HepG2 (cell line): ENCODE data around the gene SPHK1. TPM values are rescaled to one million over a fixed set of nuclear protein-coding genes. Genes with fewer than 3 reads are reported as not detected.
A peak's percentile ranks its signal among the peaks of the same experiment; 100 is the strongest.

Experiments
- AGO2 ChIP-seq: fragments of 200-400 bp; formaldehyde crosslinking; optimal IDR thresholded peaks from 2 replicates; pipeline ENCODE3; 2017; ENCODE audit warnings: mild to moderate bottlenecking, low read depth, low read length, moderate library complexity
- CREB1 ChIP-seq, 2 experiments: fragments of 450-650 bp in 1 of 2; IDR thresholded peaks; 2 replicates each; pipeline ENCODE4 v1.6.1; 2016 to 2017; ENCODE audit warnings: control low read depth in 1 of 2, mild to moderate bottlenecking in 1 of 2, missing compliant biosample characterization in 1 of 2, missing genetic modification characterization in 1 of 2
- CTCF ChIP-seq: sonication (generic); formaldehyde crosslinking; IDR thresholded peaks from 2 replicates; pipeline ENCODE4 v1.5.0; 2020; ENCODE audit warnings: mild to moderate bottlenecking, missing genetic modification reagents, moderate library complexity
- ELF4 ChIP-seq: sonication (generic); formaldehyde crosslinking; IDR thresholded peaks from 2 replicates; pipeline ENCODE4 v1.5.0; 2020; ENCODE audit warnings: missing genetic modification reagents, mild to moderate bottlenecking, moderate library complexity, borderline replicate concordance
- FOXC1 ChIP-seq: sonication (generic); formaldehyde crosslinking; IDR thresholded peaks from 2 replicates; pipeline ENCODE4 v1.8.0; 2022; ENCODE audit warnings: mild to moderate bottlenecking, missing genetic modification reagents, borderline replicate concordance
- NKX3-1 ChIP-seq: sonication (generic); formaldehyde crosslinking; IDR thresholded peaks from 2 replicates; pipeline ENCODE4 v1.5.0; 2020; ENCODE audit warnings: missing genetic modification reagents
- NR2F2 ChIP-seq: IDR thresholded peaks from 2 replicates; pipeline ENCODE4 v1.6.1; 2012; ENCODE audit warnings: low read depth, inconsistent platforms, borderline replicate concordance
- RARA ChIP-seq: IDR thresholded peaks from 2 replicates; pipeline ENCODE4 v1.6.1; 2016; ENCODE audit warnings: missing genetic modification reagents, missing compliant biosample characterization
- TBP ChIP-seq: sonication (generic); formaldehyde crosslinking; IDR thresholded peaks from 2 replicates; pipeline ENCODE4 v1.5.0; 2020; ENCODE audit warnings: missing genetic modification reagents
- TCF7 ChIP-seq: sonication (generic); IDR thresholded peaks from 2 replicates; pipeline ENCODE4 v1.6.1; 2016; ENCODE audit warnings: antibody characterized with exemption, low read depth
- ZFP91 ChIP-seq: sonication (generic); formaldehyde crosslinking; IDR thresholded peaks from 2 replicates; pipeline ENCODE4 v1.9.0; 2022; ENCODE audit warnings: missing genetic modification reagents, mild to moderate bottlenecking, borderline replicate concordance
- ZNF260 ChIP-seq: sonication (generic); formaldehyde crosslinking; IDR thresholded peaks from 2 replicates; pipeline ENCODE4 v1.4.0; 2020; ENCODE audit warnings: missing genetic modification reagents, low read depth, mild to moderate bottlenecking, borderline replicate concordance
- ZNF275 ChIP-seq: sonication (generic); formaldehyde crosslinking; IDR thresholded peaks from 2 replicates; pipeline ENCODE4 v1.8.0; 2022; ENCODE audit warnings: missing genetic modification reagents, mild to moderate bottlenecking, inconsistent platforms, borderline replicate concordance
- ZNF546 ChIP-seq: sonication (generic); formaldehyde crosslinking; conservative IDR thresholded peaks from 2 replicates; pipeline ENCODE4 v1.8.1; 2023; ENCODE audit warnings: mild to moderate bottlenecking, missing genetic modification reagents
- ZNF775 ChIP-seq: sonication (generic); formaldehyde crosslinking; IDR thresholded peaks from 2 replicates; pipeline ENCODE4 v1.4.0; 2020; ENCODE audit warnings: missing genetic modification reagents, mild to moderate bottlenecking, moderate library complexity, borderline replicate concordance
- polyA plus RNA-seq, 8 experiments: library from polyadenylated mRNA; depleted of rRNA in 3 of 8; stranded (reverse) in 7 of 8; unstranded in 1 of 8; fragments of >200 nt; fragmentation: Illumina TruSeq in 4 of 8; extraction: Trizol in 4 of 8; gene quantifications; 2 replicates each; pipeline versions ENCODE4 v1.2.1 to v1.2.3, GENCODE V29; 2011 to 2016; ENCODE audit warnings: low read depth in 4 of 8, missing spikeins in 1 of 8, mixed read lengths in 1 of 8; ENCODE audit not compliant: insufficient read depth in 1 of 8
- total RNA-seq, 5 experiments: library from RNA; depleted of rRNA; stranded (reverse); fragments of >200 nt; fragmentation: Illumina TruSeq; extraction: Trizol; gene quantifications; 2 replicates each; pipeline ENCODE4 v1.2.3, GENCODE V29; 2016; ENCODE audit warnings: low read depth in 1 of 5
- TF ChIP-seq, protein P1 (sequence below): sonication (generic); formaldehyde crosslinking; IDR thresholded peaks from 2 replicates; pipeline ENCODE4 v1.4.0; 2020; ENCODE audit warnings: missing genetic modification reagents, borderline replicate concordance

SPHK1 gene
- total and polyA plus RNA-seq, 2 of the 13 experiments (the other 11 are each of a cell fraction or from before 2014, with no cell fraction given), result 129 to 160 TPM

- TF ChIP-seq ZNF275 (CRISPR knock-in tag) (no peak), TCF7 (0 out of 2 replicates have a peak, but pooled peaks have one; percentile 12), AGO2 (peak; percentile 94), RARA (CRISPR knock-in tag) (no peak; the same call in 1 of the 2 replicates), TBP (CRISPR knock-in tag) (no peak), ELF4 (CRISPR knock-in tag) (peak; percentile 16; the same call in 1 of the 2 replicates), FOXC1 (CRISPR knock-in tag) (peak; percentile 2; the same call in 1 of the 2 replicates), CTCF (CRISPR knock-in tag) (no peak), ZNF546 (CRISPR knock-in tag) (0 out of 2 replicates have a peak, but pooled peaks have one; percentile 27), NR2F2 (no peak), ZFP91 (CRISPR knock-in tag) (peak; percentile 10; the same call in 1 of the 2 replicates), ZNF775 (CRISPR knock-in tag) (no peak), CREB1 (IDR thresholded peaks at IDR 0.05) (no peak), CREB1 (CRISPR knock-in tag; IDR thresholded peaks at IDR 0.05) (no peak), ZNF260 (CRISPR knock-in tag) (no peak), NKX3-1 (CRISPR knock-in tag) (no peak)
- TF ChIP-seq, protein P1, sequence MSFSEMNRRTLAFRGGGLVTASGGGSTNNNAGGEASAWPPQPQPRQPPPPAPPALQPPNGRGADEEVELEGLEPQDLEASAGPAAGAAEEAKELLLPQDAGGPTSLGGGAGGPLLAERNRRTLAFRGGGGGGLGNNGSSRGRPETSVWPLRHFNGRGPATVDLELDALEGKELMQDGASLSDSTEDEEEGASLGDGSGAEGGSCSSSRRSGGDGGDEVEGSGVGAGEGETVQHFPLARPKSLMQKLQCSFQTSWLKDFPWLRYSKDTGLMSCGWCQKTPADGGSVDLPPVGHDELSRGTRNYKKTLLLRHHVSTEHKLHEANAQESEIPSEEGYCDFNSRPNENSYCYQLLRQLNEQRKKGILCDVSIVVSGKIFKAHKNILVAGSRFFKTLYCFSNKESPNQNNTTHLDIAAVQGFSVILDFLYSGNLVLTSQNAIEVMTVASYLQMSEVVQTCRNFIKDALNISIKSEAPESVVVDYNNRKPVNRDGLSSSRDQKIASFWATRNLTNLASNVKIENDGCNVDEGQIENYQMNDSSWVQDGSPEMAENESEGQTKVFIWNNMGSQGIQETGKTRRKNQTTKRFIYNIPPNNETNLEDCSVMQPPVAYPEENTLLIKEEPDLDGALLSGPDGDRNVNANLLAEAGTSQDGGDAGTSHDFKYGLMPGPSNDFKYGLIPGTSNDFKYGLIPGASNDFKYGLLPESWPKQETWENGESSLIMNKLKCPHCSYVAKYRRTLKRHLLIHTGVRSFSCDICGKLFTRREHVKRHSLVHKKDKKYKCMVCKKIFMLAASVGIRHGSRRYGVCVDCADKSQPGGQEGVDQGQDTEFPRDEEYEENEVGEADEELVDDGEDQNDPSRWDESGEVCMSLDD, result peak; percentile 56
These were observed 830 bp downstream of the SPHK1 start (continued) for GRCh38 chr17:76384987-76385891.
